Ascending aorta (tissue), 2 donors: Measurements from ENCODE around the gene ZNF688. TPM values are rescaled to one million over a fixed set of nuclear protein-coding genes. Genes with fewer than 3 reads are reported as not detected.

Source experiments
- DNase-seq, 2 donors: peaks; one replicate each; pipeline ENCODE4 v3.0.0-alpha.2; 2019; ENCODE audit warnings: low spot score in 2 of 2
- H3K27ac ChIP-seq, 2 donors: fragments of 200-600 bp; sonication (generic); one replicate each; pipeline ENCODE4 v1.5.1; 2016 to 2017; ENCODE audit warnings: mild to moderate bottlenecking in 1 of 2
- H3K27me3 ChIP-seq: fragments of 200-600 bp; sonication (generic); one replicate; pipeline ENCODE4 v1.5.1; 2017
- H3K36me3 ChIP-seq, 2 donors: fragments of 200-600 bp; sonication (generic); one replicate each; pipeline ENCODE4 v1.5.1; 2016
- H3K4me1 ChIP-seq, 2 donors: fragments of 200-600 bp; sonication (generic); one replicate each; pipeline ENCODE4 v1.5.1; 2016 to 2017; ENCODE audit warnings: mild to moderate bottlenecking in 1 of 2
- H3K4me3 ChIP-seq, 2 donors: fragments of 200-600 bp; sonication (generic); one replicate each; pipeline ENCODE4 v1.5.1; 2016 to 2017; ENCODE audit warnings: mild to moderate bottlenecking in 1 of 2
- H3K9me3 ChIP-seq, 2 donors: fragments of 200-600 bp; sonication (generic); one replicate each; pipeline ENCODE4 v1.5.1; 2016
- intact Hi-C: fragments of 100-400 bp; cut with DNase I; formaldehyde crosslinking; loops from one replicate; pipeline ENCODE4 v1.15.1; 2023
- total RNA-seq: library from RNA; depleted of rRNA; stranded (reverse); fragments of >200 nt; gene quantifications from one replicate; pipeline ENCODE4 v1.1.0, GENCODE V29; 2016
- TF ChIP-seq, protein P1 (sequence below), 3 experiments: fragments of 200-600 bp in 2 of 3; fragments of 450-650 bp in 1 of 3; sonication (generic) in 2 of 3; IDR thresholded peaks; one replicate each; pipeline ENCODE4 v1.5.1; 2016 to 2019; ENCODE audit warnings: antibody characterized with exemption in 3 of 3, mild to moderate bottlenecking in 1 of 3, moderate library complexity in 1 of 3

The ZNF688 gene
- total RNA-seq, 1 donor from 2014 or later: 11.3 TPM

DNA sequence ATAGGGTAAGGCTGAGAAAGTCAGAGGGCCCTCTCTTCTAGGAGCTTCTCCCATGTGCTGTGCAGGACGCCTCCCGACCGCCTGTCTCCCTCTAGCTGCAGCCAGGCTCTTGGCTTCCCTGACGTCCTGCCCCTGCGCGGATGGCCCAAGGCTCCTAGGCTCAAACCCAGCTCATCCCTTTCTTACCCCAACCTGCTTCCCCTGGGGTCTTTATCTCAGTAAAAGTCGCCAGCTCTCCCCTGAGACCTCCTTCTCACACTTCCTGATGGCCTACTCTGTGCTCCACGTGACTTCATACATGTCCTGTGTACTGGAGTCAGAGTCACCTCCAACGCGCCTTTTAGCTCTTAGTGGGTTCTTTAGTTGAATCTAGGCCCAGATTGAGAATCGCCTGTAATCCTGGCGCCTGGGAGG is 35.7 kb downstream of the ZNF688 start:
- H3K36me3 ChIP-seq: peaks cover 16 to 18% of the 10 kb centered on the region in 2 donors
- H3K27ac ChIP-seq: peak overlapping the region; percentile 86 to 96
- peak overlapping the region; percentile 69 to 93 for H3K4me3 ChIP-seq
- no peaks in the 10 kb centered on the region for H3K9me3 ChIP-seq
- peak in 1 of 2 donors; percentile 75 for DNase-seq
- no peaks in the 10 kb centered on the region for H3K27me3 ChIP-seq
- intact Hi-C loops: loop anchor here (1.0 to 2.0 kb wide), 5 partner anchors 35 to 123 kb away; partner anchors contain the start of genes DCTPP1, FBRS, SEPHS2 and ZNF688
- TF ChIP-seq, protein P1, sequence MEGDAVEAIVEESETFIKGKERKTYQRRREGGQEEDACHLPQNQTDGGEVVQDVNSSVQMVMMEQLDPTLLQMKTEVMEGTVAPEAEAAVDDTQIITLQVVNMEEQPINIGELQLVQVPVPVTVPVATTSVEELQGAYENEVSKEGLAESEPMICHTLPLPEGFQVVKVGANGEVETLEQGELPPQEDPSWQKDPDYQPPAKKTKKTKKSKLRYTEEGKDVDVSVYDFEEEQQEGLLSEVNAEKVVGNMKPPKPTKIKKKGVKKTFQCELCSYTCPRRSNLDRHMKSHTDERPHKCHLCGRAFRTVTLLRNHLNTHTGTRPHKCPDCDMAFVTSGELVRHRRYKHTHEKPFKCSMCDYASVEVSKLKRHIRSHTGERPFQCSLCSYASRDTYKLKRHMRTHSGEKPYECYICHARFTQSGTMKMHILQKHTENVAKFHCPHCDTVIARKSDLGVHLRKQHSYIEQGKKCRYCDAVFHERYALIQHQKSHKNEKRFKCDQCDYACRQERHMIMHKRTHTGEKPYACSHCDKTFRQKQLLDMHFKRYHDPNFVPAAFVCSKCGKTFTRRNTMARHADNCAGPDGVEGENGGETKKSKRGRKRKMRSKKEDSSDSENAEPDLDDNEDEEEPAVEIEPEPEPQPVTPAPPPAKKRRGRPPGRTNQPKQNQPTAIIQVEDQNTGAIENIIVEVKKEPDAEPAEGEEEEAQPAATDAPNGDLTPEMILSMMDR (IDR thresholded peaks at IDR 0.05): peak; percentile 36 to 52 (median 43)
- peaks cover 11 to 12% of the 10 kb centered on the region in 2 donors for H3K4me1 ChIP-seq

DNA sequence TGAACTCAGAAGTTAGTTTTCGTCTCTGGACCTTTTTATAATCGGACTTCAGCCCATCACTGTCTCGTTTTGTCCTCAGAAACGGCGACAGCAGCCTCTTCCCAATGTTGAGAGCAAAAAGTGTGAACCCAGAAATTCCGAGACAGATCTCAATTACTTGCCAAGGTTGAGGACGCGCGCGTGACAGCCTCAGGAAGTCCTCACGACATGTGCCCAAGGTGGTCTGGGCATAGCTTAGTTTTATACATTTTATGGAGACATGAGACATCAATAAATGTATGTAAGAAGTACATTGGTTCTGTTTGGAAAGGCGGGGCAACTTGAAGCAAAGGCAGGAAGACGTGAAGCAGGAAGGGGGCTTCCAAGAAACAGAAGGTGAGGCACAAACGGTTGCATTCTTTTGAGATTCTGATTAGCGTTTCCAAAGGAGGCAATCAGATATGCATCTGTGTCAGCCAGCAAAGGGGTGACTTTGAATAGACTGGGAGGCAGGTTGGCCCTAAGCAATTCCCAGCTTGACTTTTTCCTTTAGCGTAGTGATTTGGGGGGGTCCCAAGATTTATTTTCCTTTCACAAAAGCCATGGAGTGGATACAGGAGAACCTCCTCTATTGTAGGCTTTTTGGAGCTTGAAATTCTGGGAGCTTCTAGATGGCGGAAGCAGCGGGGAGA is 36.3 kb downstream of the ZNF688 start:
- DNase-seq: no peak
- H3K4me1 ChIP-seq: peaks cover 11 to 12% of the 10 kb centered on the region in 2 donors
- TF ChIP-seq, protein P1 (IDR thresholded peaks at IDR 0.05): no peak
- no peaks in the 10 kb centered on the region for H3K9me3 ChIP-seq
- H3K4me3 ChIP-seq: peak overlapping the region; percentile 69 to 93
- peak overlapping the region; percentile 86 to 96 for H3K27ac ChIP-seq
- intact Hi-C loops: loop anchor here (1.0 to 2.0 kb wide), 5 partner anchors 36 to 124 kb away; partner anchors contain the start of genes DCTPP1, FBRS, SEPHS2 and ZNF688
- H3K36me3 ChIP-seq: peaks cover 18 to 19% of the 10 kb centered on the region in 2 donors
- H3K27me3 ChIP-seq: no peaks in the 10 kb centered on the region

DNA sequence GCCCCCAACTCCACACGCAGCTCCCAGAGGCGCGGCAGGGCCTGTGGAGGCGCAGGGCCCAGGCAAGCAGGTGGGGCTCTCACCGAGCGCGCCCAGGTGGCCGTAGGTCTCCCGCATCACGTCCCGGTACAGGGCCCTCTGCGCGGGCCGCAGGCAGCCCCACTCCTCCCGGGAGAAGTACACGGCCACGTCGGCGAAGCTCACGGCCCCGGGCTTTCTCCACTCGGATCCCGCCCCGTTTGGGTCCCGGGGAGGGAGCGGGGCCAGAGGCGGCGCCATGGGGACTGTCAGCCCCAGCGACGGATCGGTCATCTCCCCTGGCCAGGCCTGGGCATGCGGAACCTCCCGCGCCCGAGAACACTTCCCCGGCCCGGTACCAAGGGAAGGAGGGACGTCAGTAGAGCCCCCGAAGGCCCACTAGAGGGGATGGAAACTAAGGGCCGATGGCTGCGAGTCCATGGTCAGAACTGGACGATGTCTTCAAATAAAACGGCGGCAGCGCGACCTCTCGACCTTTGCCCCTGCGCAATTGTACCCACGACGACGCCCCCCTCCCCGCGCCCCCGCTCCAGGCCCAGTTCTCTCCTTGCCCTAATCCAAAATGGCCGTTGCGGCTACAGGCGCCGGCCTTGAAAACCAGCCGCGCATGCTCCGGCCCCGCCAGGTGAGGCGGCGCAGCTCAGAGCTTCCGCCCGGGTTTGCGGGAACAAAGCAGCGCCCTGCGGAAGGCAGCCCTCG is 37.0 kb downstream of the ZNF688 start, which contains the start of gene ZNF747:
Gene ZNF747 (minus strand): TSS at position 491 of the 738 bp plus-strand sequence. CDS start 179 bp downstream, at position 312.
- intact Hi-C loops: loop anchor here (1.0 to 5.0 kb wide), 7 partner anchors 24 to 124 kb away; partner anchors contain the start of genes DCTPP1, FBRS, SEPHS2 and ZNF688
- DNase-seq: peak; percentile 61 to 95
- Histone ChIP-seq H3K27me3 (no peaks in the 10 kb centered on the region), H3K4me3 (peak within 1 kb of the TSS; percentile 69 to 93), H3K36me3 (peaks cover 18 to 19% of the 10 kb centered on the region in 2 donors), H3K4me1 (peaks cover 11 to 12% of the 10 kb centered on the region in 2 donors), H3K27ac (peak within 1 kb of the TSS; percentile 86 to 96), H3K9me3 (no peaks in the 10 kb centered on the region)
- TF ChIP-seq, protein P1 (IDR thresholded peaks at IDR 0.05): peak in 1 of 3 experiments; percentile 8

DNA sequence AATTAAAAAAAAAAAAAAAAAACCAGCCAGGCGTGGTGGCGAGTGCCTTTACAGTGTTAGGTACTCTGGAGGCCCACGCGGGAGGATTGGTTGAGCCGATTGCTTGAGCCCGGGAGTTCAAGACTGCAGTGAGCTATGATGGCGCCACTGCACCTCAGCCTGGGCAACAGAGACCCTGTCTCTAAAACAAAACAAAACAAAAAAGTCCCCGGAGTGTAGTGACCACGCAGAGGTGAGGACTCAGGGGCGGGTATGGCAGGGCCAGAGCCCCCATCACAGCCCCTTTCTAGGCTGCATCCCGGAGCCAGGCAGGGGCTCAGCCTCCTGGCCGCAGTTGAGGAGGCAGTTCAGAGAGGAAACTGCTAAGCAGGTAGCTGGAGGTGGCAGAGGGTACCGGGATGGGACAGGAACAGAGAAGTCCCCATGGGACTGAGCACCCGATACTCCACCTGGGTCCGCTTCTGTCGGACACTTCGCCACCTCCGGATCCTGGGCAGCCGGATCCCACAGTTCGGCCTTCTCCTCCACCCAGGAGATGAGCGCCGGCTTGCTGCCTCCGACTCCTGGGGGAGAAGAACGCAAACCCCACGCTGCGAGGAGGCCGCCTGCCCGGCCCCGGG is 37.7 kb downstream of the ZNF688 start:
- H3K4me1 ChIP-seq: peaks cover 11 to 12% of the 10 kb centered on the region in 2 donors
- TF ChIP-seq, protein P1 (IDR thresholded peaks at IDR 0.05): no peak
- intact Hi-C loops: loop anchor here (1.0 to 5.0 kb wide), 6 partner anchors 24 to 125 kb away; partner anchors contain the start of genes DCTPP1, FBRS, SEPHS2 and ZNF688

DNA sequence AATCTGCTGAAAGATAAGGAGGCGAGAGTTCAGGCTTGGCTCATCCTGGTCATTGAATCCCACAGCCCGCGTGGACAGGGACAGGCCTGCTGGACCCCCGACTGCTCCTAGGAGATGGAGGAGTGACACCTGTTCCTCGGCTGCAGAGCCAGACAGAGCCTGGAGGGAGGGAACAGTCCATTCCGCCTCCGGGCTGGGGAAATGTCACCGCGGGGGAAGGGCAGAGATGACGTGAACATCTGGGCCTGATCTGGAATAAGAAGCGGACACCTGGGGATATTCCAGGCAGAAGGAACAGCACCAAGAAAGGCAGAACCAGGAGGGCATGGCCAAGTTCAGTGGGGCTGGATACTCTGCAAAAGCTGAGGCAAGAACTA is 38.4 kb downstream of the ZNF688 start:
- H3K27me3 ChIP-seq: no peaks in the 10 kb centered on the region
- H3K36me3 ChIP-seq: peaks cover 18 to 19% of the 10 kb centered on the region in 2 donors
- no peak overlapping the region for H3K27ac ChIP-seq
- peak overlapping the region in 1 of 2 donors; percentile 93 for H3K4me3 ChIP-seq
- H3K9me3 ChIP-seq: no peaks in the 10 kb centered on the region
- no peak for DNase-seq
- peaks cover 11 to 12% of the 10 kb centered on the region in 2 donors for H3K4me1 ChIP-seq
- intact Hi-C loops: loop anchor here (5.0 kb wide), 1 partner anchor 99 kb away; no protein-coding TSS in a partner anchor
- TF ChIP-seq, protein P1 (IDR thresholded peaks at IDR 0.05): no peak

More for the DNA sequence above, 37.7 kb downstream of the ZNF688 start:
- Histone ChIP-seq H3K9me3 (no peaks in the 10 kb centered on the region), H3K27ac (peak overlapping the region; percentile 86 to 96), H3K4me3 (peak overlapping the region; percentile 69 to 93), H3K27me3 (no peaks in the 10 kb centered on the region), H3K36me3 (peaks cover 18 to 19% of the 10 kb centered on the region in 2 donors)
- no peak for DNase-seq
